GM12878 (cell line): Measurements from ENCODE around the gene MANF.

Experiments used
- BHLHE40 ChIP-seq, 2 experiments: fragments of 450-650 bp in 1 of 2; IDR thresholded peaks; 2 replicates each; pipeline ENCODE4 v1.6.1; 2011 to 2017; ENCODE audit warnings: low read depth in 2 of 2, borderline replicate concordance in 1 of 2, improper control_type of control experiment in 1 of 2, low read length in 1 of 2, mild to moderate bottlenecking in 1 of 2
- BRCA1 ChIP-seq: IDR thresholded peaks from 2 replicates; pipeline ENCODE4 v1.6.1; 2011; ENCODE audit warnings: low read depth, low read length, improper control_type of control experiment
- CHD2 ChIP-seq: IDR thresholded peaks from 2 replicates; pipeline ENCODE4 v1.6.1; 2011; ENCODE audit warnings: low read depth, low read length, improper control_type of control experiment, borderline replicate concordance
- CTCF ChIP-seq, 3 experiments: IDR thresholded peaks in 2 of 3; conservative IDR thresholded peaks in 1 of 3; 2 replicates each; pipeline ENCODE4 v1.5.1; 2011; ENCODE audit warnings: low read depth in 3 of 3, low read length in 3 of 3, mild to moderate bottlenecking in 3 of 3, control low read depth in 2 of 3, moderate library complexity in 2 of 3, inconsistent platforms in 1 of 3, mixed read lengths in 1 of 3; ENCODE audit not compliant: control insufficient read depth in 2 of 3, insufficient read depth in 1 of 3; ENCODE audit errors: extremely low read depth in 1 of 3
- KDM1A ChIP-seq: fragments of 200-600 bp; sonication (generic); IDR thresholded peaks from 2 replicates; pipeline ENCODE4 v1.6.1; 2016; ENCODE audit warnings: borderline replicate concordance
- MEF2A ChIP-seq: IDR thresholded peaks from 2 replicates; pipeline ENCODE4 v1.6.1; 2011; ENCODE audit warnings: low read depth, mild to moderate bottlenecking, low read length, moderate library complexity; ENCODE audit not compliant: insufficient read depth
- NFIC ChIP-seq: IDR thresholded peaks from 2 replicates; pipeline ENCODE4 v1.6.1; 2012; ENCODE audit warnings: low read depth, mild to moderate bottlenecking, inconsistent platforms, low read length, moderate library complexity
- NFYB ChIP-seq: IDR thresholded peaks from 2 replicates; pipeline ENCODE4 v1.6.1; 2011; ENCODE audit warnings: low read depth, mild to moderate bottlenecking, low read length, improper control_type of control experiment, moderate library complexity; ENCODE audit not compliant: insufficient read depth
- RAD21 ChIP-seq: IDR thresholded peaks from 2 replicates; pipeline ENCODE4 v1.6.1; 2011; ENCODE audit warnings: mild to moderate bottlenecking, low read depth, low read length, moderate library complexity; ENCODE audit not compliant: insufficient read depth
- TCF12 ChIP-seq: IDR thresholded peaks from 2 replicates; pipeline ENCODE4 v1.6.1; 2011; ENCODE audit warnings: low read depth, mild to moderate bottlenecking, low read length
- ZNF207 ChIP-seq: fragments of 450-650 bp; IDR thresholded peaks from 2 replicates; pipeline ENCODE4 v1.6.1; 2014; ENCODE audit warnings: antibody characterized with exemption, mild to moderate bottlenecking, borderline replicate concordance
- TF ChIP-seq, protein P1 (sequence below): IDR thresholded peaks from 2 replicates; pipeline ENCODE4 v1.6.1; 2012; ENCODE audit warnings: low read length, inconsistent platforms
- TF ChIP-seq, protein P2 (sequence below): IDR thresholded peaks from 2 replicates; pipeline ENCODE4 v1.6.1; 2012; ENCODE audit warnings: mild to moderate bottlenecking, low read depth, low read length

DNA sequence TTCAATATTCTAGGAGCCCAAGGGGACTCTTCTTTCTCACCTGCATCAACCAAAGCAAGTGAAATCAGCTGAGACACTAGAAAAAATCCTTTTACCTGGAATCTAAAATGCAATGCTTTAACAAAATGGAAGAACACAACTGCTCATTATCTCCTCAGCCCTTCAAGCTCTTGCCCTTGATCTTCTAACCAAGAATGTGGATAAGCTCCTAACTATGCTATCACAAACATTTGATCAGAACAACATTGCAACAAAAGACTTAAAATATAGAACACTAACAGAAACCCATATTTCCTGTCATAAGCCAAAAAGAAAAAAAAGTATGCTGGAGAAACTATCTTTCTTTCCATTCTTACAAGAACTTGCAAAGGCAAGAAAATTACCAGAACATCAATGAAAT, 18.6 kb downstream of the MANF start:
- TF ChIP-seq CHD2 (no peak), MEF2A (no peak), TCF12 (no peak), NFYB (no peak), KDM1A (no peak), ZNF207 (no peak), CTCF (IDR thresholded peaks at IDR 0.05 in 2 of 3, conservative IDR thresholded peaks at IDR 0.05 in 1 of 3; ENCODE audit: control insufficient read depth in 2 of 3, extremely low read depth in 1 of 3, insufficient read depth in 1 of 3, low read depth in 3 of 3, low read length in 3 of 3) (no peak), BHLHE40 (IDR thresholded peaks at IDR 0.05; ENCODE audit: borderline replicate concordance in 1 of 2, low read depth in 2 of 2, low read length in 1 of 2) (no peak), RAD21 (no peak), NFIC (no peak), BRCA1 (no peak)
- TF ChIP-seq, protein P1, sequence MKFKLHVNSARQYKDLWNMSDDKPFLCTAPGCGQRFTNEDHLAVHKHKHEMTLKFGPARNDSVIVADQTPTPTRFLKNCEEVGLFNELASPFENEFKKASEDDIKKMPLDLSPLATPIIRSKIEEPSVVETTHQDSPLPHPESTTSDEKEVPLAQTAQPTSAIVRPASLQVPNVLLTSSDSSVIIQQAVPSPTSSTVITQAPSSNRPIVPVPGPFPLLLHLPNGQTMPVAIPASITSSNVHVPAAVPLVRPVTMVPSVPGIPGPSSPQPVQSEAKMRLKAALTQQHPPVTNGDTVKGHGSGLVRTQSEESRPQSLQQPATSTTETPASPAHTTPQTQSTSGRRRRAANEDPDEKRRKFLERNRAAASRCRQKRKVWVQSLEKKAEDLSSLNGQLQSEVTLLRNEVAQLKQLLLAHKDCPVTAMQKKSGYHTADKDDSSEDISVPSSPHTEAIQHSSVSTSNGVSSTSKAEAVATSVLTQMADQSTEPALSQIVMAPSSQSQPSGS, result no peak
- TF ChIP-seq, protein P2, sequence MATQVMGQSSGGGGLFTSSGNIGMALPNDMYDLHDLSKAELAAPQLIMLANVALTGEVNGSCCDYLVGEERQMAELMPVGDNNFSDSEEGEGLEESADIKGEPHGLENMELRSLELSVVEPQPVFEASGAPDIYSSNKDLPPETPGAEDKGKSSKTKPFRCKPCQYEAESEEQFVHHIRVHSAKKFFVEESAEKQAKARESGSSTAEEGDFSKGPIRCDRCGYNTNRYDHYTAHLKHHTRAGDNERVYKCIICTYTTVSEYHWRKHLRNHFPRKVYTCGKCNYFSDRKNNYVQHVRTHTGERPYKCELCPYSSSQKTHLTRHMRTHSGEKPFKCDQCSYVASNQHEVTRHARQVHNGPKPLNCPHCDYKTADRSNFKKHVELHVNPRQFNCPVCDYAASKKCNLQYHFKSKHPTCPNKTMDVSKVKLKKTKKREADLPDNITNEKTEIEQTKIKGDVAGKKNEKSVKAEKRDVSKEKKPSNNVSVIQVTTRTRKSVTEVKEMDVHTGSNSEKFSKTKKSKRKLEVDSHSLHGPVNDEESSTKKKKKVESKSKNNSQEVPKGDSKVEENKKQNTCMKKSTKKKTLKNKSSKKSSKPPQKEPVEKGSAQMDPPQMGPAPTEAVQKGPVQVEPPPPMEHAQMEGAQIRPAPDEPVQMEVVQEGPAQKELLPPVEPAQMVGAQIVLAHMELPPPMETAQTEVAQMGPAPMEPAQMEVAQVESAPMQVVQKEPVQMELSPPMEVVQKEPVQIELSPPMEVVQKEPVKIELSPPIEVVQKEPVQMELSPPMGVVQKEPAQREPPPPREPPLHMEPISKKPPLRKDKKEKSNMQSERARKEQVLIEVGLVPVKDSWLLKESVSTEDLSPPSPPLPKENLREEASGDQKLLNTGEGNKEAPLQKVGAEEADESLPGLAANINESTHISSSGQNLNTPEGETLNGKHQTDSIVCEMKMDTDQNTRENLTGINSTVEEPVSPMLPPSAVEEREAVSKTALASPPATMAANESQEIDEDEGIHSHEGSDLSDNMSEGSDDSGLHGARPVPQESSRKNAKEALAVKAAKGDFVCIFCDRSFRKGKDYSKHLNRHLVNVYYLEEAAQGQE, result no peak
